SK-N-SH (cell line): Measurements from ENCODE around the gene STX16. TPM values are rescaled to one million over a fixed set of nuclear protein-coding genes. Genes with fewer than 3 reads are reported as not detected.

ENCODE experiments used
- CTCF ChIA-PET: fragments of 300-600, 350-600 bp; formaldehyde crosslinking; extraction: SDS; loops from one replicate; lab custom pipeline; 2021; lab: Yijun Ruan, JAX
- POLR2A ChIA-PET: fragments of 350-600 bp; sonication (Branson Sonifier 250); formaldehyde crosslinking; extraction: SDS; loops from one replicate; lab custom pipeline; 2020; ENCODE audit warnings: antibody characterized with exemption, inconsistent platforms; lab: Yijun Ruan, JAX
- DNase-seq: peaks from one replicate; pipeline ENCODE4 v3.0.0; 2012
- H2AFZ ChIP-seq: fragments of 200-600 bp; sonication (generic); 2 replicates; pipeline ENCODE4 v1.8.1; 2016; ENCODE audit warnings: antibody characterized with exemption, mild to moderate bottlenecking, low read depth
- H3F3A ChIP-seq: fragments of 200-600 bp; sonication (generic); replicated peaks from 2 replicates; pipeline ENCODE3; 2016; ENCODE audit warnings: antibody characterized with exemption, mild to moderate bottlenecking; ENCODE audit not compliant: insufficient read depth
- H3K27ac ChIP-seq, 2 experiments: fragments of 200-500 bp in 1 of 2; fragments of 200-600 bp in 1 of 2; sonication (Bioruptor generic) in 1 of 2; sonication (generic), shearing (Covaris generic) in 1 of 2; 2 replicates each; pipeline versions ENCODE4 v1.5.1 to v1.6.1; 2014 to 2016; ENCODE audit warnings: low read depth in 2 of 2, inconsistent platforms in 1 of 2, low read length in 1 of 2, mild to moderate bottlenecking in 1 of 2, mixed read lengths in 1 of 2
- H3K27me3 ChIP-seq: fragments of 200-600 bp; sonication (generic), shearing (Covaris generic); 2 replicates; pipeline ENCODE4 v1.6.1; 2016; ENCODE audit warnings: mixed run types; ENCODE audit not compliant: insufficient read depth
- H3K36me3 ChIP-seq, 2 experiments: fragments of 200-500 bp in 1 of 2; fragments of 200-600 bp in 1 of 2; sonication (Bioruptor generic) in 1 of 2; sonication (generic) in 1 of 2; replicated peaks in 1 of 2; 2 replicates each; pipeline versions ENCODE3 to v1.5.1; 2014 to 2016; ENCODE audit warnings: low read length in 1 of 2, mild to moderate bottlenecking in 1 of 2; ENCODE audit not compliant: insufficient read depth in 2 of 2, control insufficient read depth in 1 of 2
- H3K4me1 ChIP-seq, 2 experiments: fragments of 200-500 bp in 1 of 2; fragments of 200-600 bp in 1 of 2; sonication (Bioruptor generic) in 1 of 2; sonication (generic), shearing (Covaris generic) in 1 of 2; 2 replicates each; pipeline versions ENCODE4 v1.5.1 to v1.6.1; 2014 to 2016; ENCODE audit warnings: low read depth in 1 of 2, low read length in 1 of 2, mixed run types in 1 of 2; ENCODE audit not compliant: insufficient read depth in 2 of 2, control insufficient read depth in 1 of 2
- H3K4me2 ChIP-seq: fragments of 200-600 bp; sonication (generic), shearing (Covaris generic); 2 replicates; pipeline ENCODE4 v1.6.1; 2017; ENCODE audit warnings: mixed run types
- H3K4me3 ChIP-seq, 2 experiments: fragments of 200-500 bp in 1 of 2; fragments of 200-600 bp in 1 of 2; sonication (Bioruptor generic) in 1 of 2; sonication (generic), shearing (Covaris generic) in 1 of 2; 2 replicates each; pipeline versions ENCODE4 v1.5.1 to v1.8.1; 2014 to 2016; ENCODE audit warnings: low read depth in 2 of 2, inconsistent platforms in 1 of 2, low read length in 1 of 2, mild to moderate bottlenecking in 1 of 2, mixed read lengths in 1 of 2, moderate library complexity in 1 of 2
- H3K79me2 ChIP-seq: fragments of 200-600 bp; sonication (generic); 2 replicates; pipeline ENCODE4 v1.8.1; 2017; ENCODE audit warnings: mild to moderate bottlenecking; ENCODE audit not compliant: insufficient read depth
- H3K9ac ChIP-seq: fragments of 200-600 bp; sonication (generic); 2 replicates; pipeline ENCODE4 v1.6.1; 2017; ENCODE audit warnings: mixed run types
- H3K9me2 ChIP-seq: fragments of 200-600 bp; sonication (generic); 2 replicates; pipeline ENCODE4 v1.6.1; 2017; ENCODE audit warnings: mixed run types
- H3K9me3 ChIP-seq: fragments of 200-600 bp; sonication (generic); 2 replicates; pipeline ENCODE4 v1.6.1; 2017; ENCODE audit warnings: mixed run types, mild to moderate bottlenecking, moderate library complexity
- H4K20me1 ChIP-seq: fragments of 200-600 bp; sonication (generic); 2 replicates; pipeline ENCODE4 v1.6.1; 2017; ENCODE audit warnings: mild to moderate bottlenecking, mixed run types; ENCODE audit not compliant: insufficient read depth
- CHD2 ChIP-seq: fragments of 150-350 bp; IDR thresholded peaks from 2 replicates; pipeline ENCODE4 v1.6.1; 2018; ENCODE audit warnings: low read length; ENCODE audit not compliant: partially characterized antibody
- CTCF ChIP-seq: fragments of 200-600 bp; sonication (generic); IDR thresholded peaks from 2 replicates; pipeline ENCODE4 v1.6.1; 2017; ENCODE audit warnings: antibody characterized with exemption, mild to moderate bottlenecking, moderate library complexity
- FOXJ3 ChIP-seq: sonication (generic); formaldehyde crosslinking; IDR thresholded peaks from 2 replicates; pipeline ENCODE4 v1.5.1; 2020; ENCODE audit warnings: mild to moderate bottlenecking, missing genetic modification reagents
- GABPA ChIP-seq: IDR thresholded peaks from 2 replicates; pipeline ENCODE4 v1.4.0; 2012; ENCODE audit warnings: low read depth, mild to moderate bottlenecking
- GATA2 ChIP-seq: sonication (generic); formaldehyde crosslinking; IDR thresholded peaks from 2 replicates; pipeline ENCODE4 v1.5.0; 2020; ENCODE audit warnings: mild to moderate bottlenecking, missing genetic modification reagents
- IRF3 ChIP-seq: fragments of 150-350 bp; IDR thresholded peaks from 2 replicates; pipeline ENCODE4 v1.6.1; 2016; ENCODE audit warnings: mild to moderate bottlenecking, low read depth, low read length
- JUND ChIP-seq: IDR thresholded peaks from 2 replicates; pipeline ENCODE4 v1.4.0; 2012
- MAX ChIP-seq: IDR thresholded peaks from 2 replicates; pipeline ENCODE4 v1.4.0; 2012; ENCODE audit warnings: low read depth
- MEF2A ChIP-seq: IDR thresholded peaks from 2 replicates; pipeline ENCODE4 v1.4.0; 2012; ENCODE audit warnings: low read depth, borderline replicate concordance
- NRF1 ChIP-seq: IDR thresholded peaks from 2 replicates; pipeline ENCODE4 v1.6.1; 2012; ENCODE audit warnings: low read depth, mild to moderate bottlenecking, low read length
- POLR2AphosphoS5 ChIP-seq: IDR thresholded peaks from 2 replicates; pipeline ENCODE4 v1.6.1; 2012; ENCODE audit warnings: low read depth, low read length
- REST ChIP-seq: IDR thresholded peaks from 2 replicates; pipeline ENCODE4 v1.6.1; 2012; ENCODE audit warnings: mild to moderate bottlenecking, low read depth, low read length, moderate library complexity
- RFX5 ChIP-seq: IDR thresholded peaks from 2 replicates; pipeline ENCODE4 v1.6.1; 2012; ENCODE audit warnings: mild to moderate bottlenecking, improper control_type of control experiment, low read length
- RXRA ChIP-seq: IDR thresholded peaks from 2 replicates; pipeline ENCODE4 v1.4.0; 2012; ENCODE audit warnings: low read depth, mild to moderate bottlenecking, borderline replicate concordance
- TEAD4 ChIP-seq: IDR thresholded peaks from 2 replicates; pipeline ENCODE4 v1.4.0; 2012; ENCODE audit warnings: mild to moderate bottlenecking, borderline replicate concordance; ENCODE audit not compliant: insufficient read depth
- USF1 ChIP-seq: IDR thresholded peaks from 2 replicates; pipeline ENCODE4 v1.4.0; 2012; ENCODE audit warnings: low read depth, borderline replicate concordance
- USF2 ChIP-seq: fragments of 150-350 bp; IDR thresholded peaks from 2 replicates; pipeline ENCODE4 v1.6.1; 2017; ENCODE audit warnings: antibody characterized with exemption, low read length, low read depth, borderline replicate concordance
- YY1 ChIP-seq: IDR thresholded peaks from 2 replicates; pipeline ENCODE4 v1.4.0; 2012; ENCODE audit warnings: low read depth, mild to moderate bottlenecking
- ZBTB33 ChIP-seq: IDR thresholded peaks from 2 replicates; pipeline ENCODE4 v1.4.0; 2012; ENCODE audit warnings: low read depth, borderline replicate concordance
- WGBS: methylation state at CpG from one replicate; pipeline ENCODE4 v1.1.6; 2017; ENCODE audit warnings: low lambda C conversion rate; 5-methylcytosine and 5-hydroxymethylcytosine counted together
- polyA plus RNA-seq, 3 experiments: library from polyadenylated mRNA; depleted of rRNA; stranded (reverse); fragments of >200 nt; gene quantifications; 2 replicates each; pipeline ENCODE4 v1.2.3, GENCODE V29; 2012

The STX16 gene
- polyA plus RNA-seq, 1 of the 3 experiments (the other 2 are of a cell fraction) = 63.8 TPM

- no peak for TF ChIP-seq TEAD4
- TF ChIP-seq CTCF = no peak
- TF ChIP-seq YY1 = no peak
- TF ChIP-seq GATA2 (CRISPR knock-in tag) = no peak
- TF ChIP-seq IRF3 = no peak
- TF ChIP-seq REST = no peak
- TF ChIP-seq NRF1 = no peak
- TF ChIP-seq MAX = no peak
- no peak for TF ChIP-seq JUND
- no peak for TF ChIP-seq USF1
- TF ChIP-seq USF2 = no peak
- TF ChIP-seq MEF2A = no peak
- no peak for TF ChIP-seq RXRA
- TF ChIP-seq ZBTB33 = no peak
- no peak for TF ChIP-seq RFX5
- TF ChIP-seq FOXJ3 = no peak
- TF ChIP-seq POLR2AphosphoS5 = no peak
- TF ChIP-seq GABPA = no peak
- TF ChIP-seq CHD2 = no peak
- peaks cover 0 to 3% of the 10 kb centered on the region in 2 experiments; a peak in 1 of 4 replicates for H3K4me1 ChIP-seq
- CTCF ChIA-PET = no interaction called here
- DNase-seq = no peak
- H3F3A ChIP-seq = no peaks in the 10 kb centered on the region
- H3K27ac ChIP-seq = no peak overlapping the region
- no peak overlapping the region for H3K4me3 ChIP-seq
- H3K79me2 ChIP-seq = no peaks in the 10 kb centered on the region; the same call in 1 of the 2 replicates
- no peaks in the 10 kb centered on the region for H4K20me1 ChIP-seq
- H2AFZ ChIP-seq = no peak overlapping the region
- peaks cover 3 to 6% of the 10 kb centered on the region in 2 experiments for H3K36me3 ChIP-seq
- H3K9ac ChIP-seq = no peak overlapping the region
- WGBS = 95% methylated on average over 10 of the region's 10 CpGs
- H3K9me2 ChIP-seq = no peaks in the 10 kb centered on the region
- H3K4me2 ChIP-seq = no peak overlapping the region
- no peaks in the 10 kb centered on the region for H3K27me3 ChIP-seq
- POLR2A ChIA-PET = no interaction called here
- no peaks in the 10 kb centered on the region for H3K9me3 ChIP-seq
These were observed 56.7 kb downstream of the STX16 start for GRCh38 chr20:58707770-58708169.
